Retinal pigment epithelial cell (primary cell): ENCODE measurements around the gene DGKI.
"Not testable (repeated sequence)": the region's sequence is repeated elsewhere in the genome, so short reads cannot be mapped to it uniquely, and the experiment has no call there.

Experiments used
- DNase-seq: peaks from one replicate; pipeline ENCODE4 v3.0.0-alpha.2; 2010; ENCODE audit warnings: low read depth
- H3K4me3 ChIP-seq: 2 replicates; pipeline ENCODE4 v1.5.1; 2011; ENCODE audit warnings: mild to moderate bottlenecking, low read length, control low read depth, moderate library complexity
- TF ChIP-seq, protein P1 (sequence below): conservative IDR thresholded peaks from 2 replicates; pipeline ENCODE4 v1.5.1; 2011; ENCODE audit warnings: low read depth, low read length, control low read depth, inconsistent platforms

The DGKI gene

DNA sequence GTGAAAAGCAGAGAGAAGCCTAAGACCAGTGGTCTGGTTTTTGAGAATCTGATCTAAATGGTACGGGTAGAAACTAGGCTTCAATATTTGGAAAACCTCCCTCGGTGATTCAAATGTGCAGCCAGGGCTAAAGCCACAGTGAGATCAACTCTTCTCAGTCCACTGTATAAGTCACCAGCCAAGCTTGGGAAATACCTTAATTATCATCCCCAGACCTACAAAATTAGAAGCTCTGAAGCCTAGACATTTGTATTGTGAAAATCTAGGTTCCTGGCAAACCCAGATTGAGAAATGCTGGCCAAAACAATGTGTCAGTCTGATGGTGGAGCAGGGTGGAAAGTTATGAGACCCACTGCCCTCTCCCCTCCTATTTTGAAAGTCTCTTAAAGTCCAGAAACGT, 131.7 kb downstream of the DGKI start:
- TF ChIP-seq, protein P1, sequence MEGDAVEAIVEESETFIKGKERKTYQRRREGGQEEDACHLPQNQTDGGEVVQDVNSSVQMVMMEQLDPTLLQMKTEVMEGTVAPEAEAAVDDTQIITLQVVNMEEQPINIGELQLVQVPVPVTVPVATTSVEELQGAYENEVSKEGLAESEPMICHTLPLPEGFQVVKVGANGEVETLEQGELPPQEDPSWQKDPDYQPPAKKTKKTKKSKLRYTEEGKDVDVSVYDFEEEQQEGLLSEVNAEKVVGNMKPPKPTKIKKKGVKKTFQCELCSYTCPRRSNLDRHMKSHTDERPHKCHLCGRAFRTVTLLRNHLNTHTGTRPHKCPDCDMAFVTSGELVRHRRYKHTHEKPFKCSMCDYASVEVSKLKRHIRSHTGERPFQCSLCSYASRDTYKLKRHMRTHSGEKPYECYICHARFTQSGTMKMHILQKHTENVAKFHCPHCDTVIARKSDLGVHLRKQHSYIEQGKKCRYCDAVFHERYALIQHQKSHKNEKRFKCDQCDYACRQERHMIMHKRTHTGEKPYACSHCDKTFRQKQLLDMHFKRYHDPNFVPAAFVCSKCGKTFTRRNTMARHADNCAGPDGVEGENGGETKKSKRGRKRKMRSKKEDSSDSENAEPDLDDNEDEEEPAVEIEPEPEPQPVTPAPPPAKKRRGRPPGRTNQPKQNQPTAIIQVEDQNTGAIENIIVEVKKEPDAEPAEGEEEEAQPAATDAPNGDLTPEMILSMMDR: no peak
- DNase-seq: no peak
- no peak overlapping the region for H3K4me3 ChIP-seq

GRCh38 chr7:137706330-137706729, 140.4 kb downstream of the DGKI start:
- H3K4me3 ChIP-seq, DNase-seq: not testable (repeated sequence)

DNA sequence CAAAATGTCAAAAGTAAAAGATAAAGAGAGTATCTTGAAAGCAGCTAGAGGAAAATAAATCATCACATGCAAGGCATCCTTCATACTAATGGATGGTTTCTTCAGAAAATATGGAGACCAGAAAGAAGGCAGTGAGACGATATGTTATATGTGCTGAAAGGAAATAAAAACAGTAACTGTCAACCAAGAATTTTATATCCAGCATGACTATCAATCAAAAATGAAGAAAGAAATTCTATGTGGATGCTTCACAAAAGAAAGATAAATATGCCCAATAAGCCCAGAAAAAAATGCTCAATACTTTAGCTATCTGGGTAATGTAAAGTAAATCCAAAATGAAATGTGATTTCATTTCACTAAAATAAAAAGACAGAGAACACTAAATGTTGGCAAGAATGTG, 142.1 kb downstream of the DGKI start:
- DNase-seq: no peak
- H3K4me3 ChIP-seq: no peak overlapping the region
- TF ChIP-seq, protein P1: no peak

DNA sequence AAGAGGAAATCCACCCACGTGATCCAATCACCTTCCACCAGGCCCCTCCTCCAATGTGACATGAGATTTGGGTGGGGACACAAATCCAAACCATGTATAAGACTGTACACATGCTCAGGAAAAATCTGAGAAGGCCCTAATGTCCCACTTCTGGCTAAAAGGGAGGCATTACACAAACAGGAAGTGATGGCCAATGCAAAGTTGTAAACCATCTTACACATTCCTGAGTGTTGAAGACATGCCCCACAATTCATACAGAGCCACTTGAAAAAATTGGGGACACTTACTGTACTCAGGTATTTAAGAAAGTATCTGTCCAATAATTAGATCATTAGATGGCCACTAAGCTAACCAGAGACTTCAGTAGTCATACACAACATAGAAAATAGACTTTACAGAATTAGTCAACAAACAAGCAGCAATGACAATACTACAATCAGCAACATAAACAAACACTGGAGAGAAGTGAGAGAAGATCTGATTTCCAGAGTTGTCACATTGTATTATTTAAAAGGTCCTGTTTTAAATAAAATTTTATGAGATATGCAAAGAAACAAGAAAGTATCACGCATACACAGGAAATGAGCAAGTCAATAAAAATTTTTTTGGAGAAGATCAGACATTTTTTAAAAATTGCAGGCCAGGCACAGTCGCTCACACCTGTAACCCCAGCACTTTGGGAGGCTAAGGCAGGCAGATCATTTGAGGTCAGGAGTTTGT, 143.3 kb downstream of the DGKI start:
- no peak for DNase-seq
- TF ChIP-seq, protein P1: no peak
- no peak overlapping the region for H3K4me3 ChIP-seq

DNA sequence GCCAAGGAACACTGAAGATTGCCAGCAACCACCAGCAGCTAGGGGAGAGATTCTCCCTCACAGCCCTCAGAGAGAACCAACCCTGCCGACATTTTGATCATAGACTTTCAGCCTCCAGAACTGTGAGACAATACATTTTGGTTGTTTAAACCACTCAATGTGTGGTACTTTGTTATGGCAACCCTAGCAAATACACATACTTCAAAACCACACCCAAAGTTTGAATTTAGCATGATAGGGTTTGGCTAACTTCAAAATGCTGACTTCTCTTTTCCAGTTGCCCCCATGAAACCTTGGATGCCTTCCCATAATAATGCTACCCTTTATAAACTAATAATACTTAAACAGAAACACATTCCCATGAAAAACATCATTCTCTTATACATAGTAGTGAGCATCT, 149.8 kb downstream of the DGKI start:
- TF ChIP-seq, protein P1: no peak
- no peak for DNase-seq
- H3K4me3 ChIP-seq: no peak overlapping the region

GRCh38 chr7:137696376-137696775, 150.4 kb downstream of the DGKI start:
- no peak overlapping the region for H3K4me3 ChIP-seq
- DNase-seq: no peak
- TF ChIP-seq, protein P1: no peak

- DNase-seq: no peak
- H3K4me3 ChIP-seq: no peak overlapping the region
- TF ChIP-seq, protein P1: no peak
Observed at GRCh38 chr7:137695942-137696341, 150.8 kb downstream of the DGKI start.
